HepG2 (cell line): ENCODE data around the gene B9D2. TPM values are rescaled to one million over a fixed set of nuclear protein-coding genes. Genes with fewer than 3 reads are reported as not detected.

Source experiments
- ATAC-seq: fragments of 200-7000 bp; cut with Tn5 transposase; 3 replicates; pipeline ENCODE4 v1.9.1; 2020; ENCODE audit warnings: mild to moderate bottlenecking, moderate library complexity
- BruUV-seq: library from RNA; stranded (reverse); fragments of 400-500 nt; replicated peaks from 2 replicates; lab custom pipeline; 2021; lab: Mats Ljungman, UMichigan
- CTCF ChIA-PET: fragments of 300-600 bp; formaldehyde crosslinking; extraction: SDS; loops from one replicate; lab custom pipeline; 2021; ENCODE audit warnings: low total read pairs, inconsistent platforms, low intra/inter-chr PET ratio; lab: Yijun Ruan, JAX
- POLR2A ChIA-PET: fragments of 350-600 bp; sonication (Branson Sonifier 250); formaldehyde crosslinking; loops from one replicate; lab custom pipeline; 2020; ENCODE audit warnings: antibody characterized with exemption, inconsistent platforms; lab: Yijun Ruan, JAX
- DNase-seq: peaks from one replicate; pipeline ENCODE4 v3.0.0-alpha.2; 2015; ENCODE audit warnings: low spot score
- FAIRE-seq: peaks from 3 replicates; lab custom pipeline; 2011; peaks lifted over from hg19 to GRCh38; lab: Jason Lieb, UNC
- H2AFZ ChIP-seq: one replicate; pipeline ENCODE4 v1.6.1; 2011; ENCODE audit warnings: low read length, inconsistent platforms
- H3K27ac ChIP-seq: fragments of 300-600 bp; 3 replicates; pipeline ENCODE4 v1.8.0; 2011; ENCODE audit warnings: mixed run types, mild to moderate bottlenecking, mixed read lengths, low read length, inconsistent platforms; ENCODE audit not compliant: insufficient read depth; ENCODE audit errors: extremely low read length
- H3K27me3 ChIP-seq, 2 experiments: fragments of 200-600 bp in 1 of 2; 2 replicates in 1 of 2; 3 replicates in 1 of 2; pipeline versions ENCODE4 v1.6.0 to v1.8.0; 2011; ENCODE audit warnings: low read length in 2 of 2, mild to moderate bottlenecking in 2 of 2, moderate library complexity in 2 of 2, inconsistent platforms in 1 of 2; ENCODE audit not compliant: insufficient read depth in 2 of 2, control insufficient read depth in 1 of 2
- H3K36me3 ChIP-seq, 2 experiments: fragments of 200-600 bp in 1 of 2; replicated peaks in 1 of 2; 2 replicates in 1 of 2; 3 replicates in 1 of 2; pipeline versions ENCODE4 v1.5.1 to v1.8.0; 2011; ENCODE audit warnings: low read length in 2 of 2, inconsistent platforms in 1 of 2; ENCODE audit not compliant: insufficient read depth in 2 of 2, control insufficient read depth in 1 of 2
- H3K4me1 ChIP-seq: 2 replicates; pipeline ENCODE4 v1.5.1; 2012; ENCODE audit warnings: low read length, inconsistent platforms; ENCODE audit not compliant: insufficient read depth
- H3K4me2 ChIP-seq: 2 replicates; pipeline ENCODE4 v1.6.0; 2011; ENCODE audit warnings: low read depth, low read length, inconsistent platforms
- H3K4me3 ChIP-seq, 3 experiments: fragments of 200-600 bp in 1 of 3; sonication (generic), shearing (Covaris generic) in 1 of 3; replicated peaks in 1 of 3; 2 replicates each; pipeline ENCODE4 v1.5.1; 2011 to 2016; ENCODE audit warnings: low read length in 3 of 3, inconsistent platforms in 2 of 3, low read depth in 2 of 3, mild to moderate bottlenecking in 2 of 3, control low read depth in 1 of 3, mixed read lengths in 1 of 3; ENCODE audit not compliant: insufficient read depth in 1 of 3
- H3K79me2 ChIP-seq: one replicate; pipeline ENCODE4 v1.6.1; 2011; ENCODE audit warnings: low read length, inconsistent platforms; ENCODE audit not compliant: insufficient read depth
- H3K9ac ChIP-seq: 2 replicates; pipeline ENCODE4 v1.6.0; 2011; ENCODE audit warnings: mild to moderate bottlenecking, low read depth, low read length, inconsistent platforms; ENCODE audit not compliant: insufficient read depth
- H3K9me3 ChIP-seq: 2 replicates; pipeline ENCODE4 v1.5.1; 2012; ENCODE audit warnings: mild to moderate bottlenecking, low read length
- H4K20me1 ChIP-seq: 2 replicates; pipeline ENCODE4 v1.6.0; 2011; ENCODE audit warnings: inconsistent platforms, mild to moderate bottlenecking, low read length, moderate library complexity; ENCODE audit not compliant: insufficient read depth
- DPF2 ChIP-seq: sonication (generic); formaldehyde crosslinking; IDR thresholded peaks from 2 replicates; pipeline ENCODE4 v1.4.0; 2020; ENCODE audit warnings: mild to moderate bottlenecking, low read depth, missing genetic modification reagents, borderline replicate concordance
- KDM2A ChIP-seq: sonication (generic); formaldehyde crosslinking; IDR thresholded peaks from 2 replicates; pipeline ENCODE4 v1.4.0; 2020; ENCODE audit warnings: low read depth, missing genetic modification reagents, borderline replicate concordance
- MEIS1 ChIP-seq: sonication (generic); formaldehyde crosslinking; IDR thresholded peaks from 2 replicates; pipeline ENCODE4 v1.9.0; 2021; ENCODE audit warnings: mild to moderate bottlenecking, missing genetic modification reagents, moderate library complexity, borderline replicate concordance
- MIER3 ChIP-seq: IDR thresholded peaks from 2 replicates; pipeline ENCODE4 v1.6.1; 2016; ENCODE audit warnings: missing compliant biosample characterization, borderline replicate concordance
- RARA ChIP-seq: IDR thresholded peaks from 2 replicates; pipeline ENCODE4 v1.6.1; 2016; ENCODE audit warnings: missing genetic modification reagents, missing compliant biosample characterization
- RARG ChIP-seq: sonication (generic); formaldehyde crosslinking; IDR thresholded peaks from 2 replicates; pipeline ENCODE4 v1.4.0; 2020; ENCODE audit warnings: low read depth, mild to moderate bottlenecking, missing genetic modification reagents
- TEAD3 ChIP-seq: optimal IDR thresholded peaks from 2 replicates; pipeline ENCODE3; 2016; ENCODE audit warnings: borderline replicate concordance
- ZBTB3 ChIP-seq: sonication (generic); formaldehyde crosslinking; IDR thresholded peaks from 2 replicates; pipeline ENCODE4 v1.4.0; 2020; ENCODE audit warnings: low read depth, mild to moderate bottlenecking, moderate library complexity, missing genetic modification reagents, borderline replicate concordance
- ZFP37 ChIP-seq: sonication (generic); formaldehyde crosslinking; IDR thresholded peaks from 2 replicates; pipeline ENCODE4 v1.4.0; 2020; ENCODE audit warnings: missing genetic modification reagents, borderline replicate concordance
- ZNF605 ChIP-seq: sonication (generic); formaldehyde crosslinking; IDR thresholded peaks from 2 replicates; pipeline ENCODE4 v1.8.0; 2022; ENCODE audit warnings: mild to moderate bottlenecking, missing genetic modification reagents
- WGBS: methylation state at CpG from one replicate; pipeline ENCODE4 v1.1.6; 2017; ENCODE audit warnings: low lambda C conversion rate; 5-methylcytosine and 5-hydroxymethylcytosine counted together
- in situ Hi-C: cut with HindIII; loops from 2 replicates; pipeline ENCODE4 v1.10.0; 2017; ENCODE audit warnings: low pct_unique_long_range_greater_than_20kb; ENCODE audit not compliant: extremely low pct_ligation_motif_present
- intact Hi-C: fragments of 100-400 bp; cut with micrococcal nuclease; formaldehyde crosslinking; loops from one replicate; pipeline ENCODE4 v1.10.0; 2022; ENCODE audit not compliant: unreplicated experiment
- polyA plus RNA-seq, 8 experiments: library from polyadenylated mRNA; depleted of rRNA in 3 of 8; stranded (reverse) in 7 of 8; unstranded in 1 of 8; fragments of >200 nt; fragmentation: Illumina TruSeq in 4 of 8; extraction: Trizol in 4 of 8; gene quantifications; 2 replicates each; pipeline versions ENCODE4 v1.2.1 to v1.2.3, GENCODE V29; 2011 to 2016; ENCODE audit warnings: low read depth in 4 of 8, missing spikeins in 1 of 8, mixed read lengths in 1 of 8; ENCODE audit not compliant: insufficient read depth in 1 of 8
- total RNA-seq, 5 experiments: library from RNA; depleted of rRNA; stranded (reverse); fragments of >200 nt; fragmentation: Illumina TruSeq; extraction: Trizol; gene quantifications; 2 replicates each; pipeline ENCODE4 v1.2.3, GENCODE V29; 2016; ENCODE audit warnings: low read depth in 1 of 5
- TF ChIP-seq, protein P1 (sequence below): sonication (generic); formaldehyde crosslinking; IDR thresholded peaks from 2 replicates; pipeline ENCODE4 v1.8.1; 2023; ENCODE audit warnings: mild to moderate bottlenecking, missing genetic modification reagents, borderline replicate concordance
- TF ChIP-seq, protein P2 (sequence below): sonication (generic); formaldehyde crosslinking; IDR thresholded peaks from 2 replicates; pipeline ENCODE4 v1.5.0; 2020; ENCODE audit warnings: mild to moderate bottlenecking, missing genetic modification reagents, borderline replicate concordance
- TF ChIP-seq, protein P3 (sequence below), 2 experiments: fragments of 450-650 bp in 1 of 2; sonication (generic) in 1 of 2; formaldehyde crosslinking; IDR thresholded peaks; 2 replicates each; pipeline versions ENCODE4 v1.5.0 to v1.8.0; 2020 to 2022; ENCODE audit warnings: mild to moderate bottlenecking in 1 of 2, missing genetic modification reagents in 1 of 2
- TF ChIP-seq, protein P4 (sequence below): sonication (generic); formaldehyde crosslinking; conservative IDR thresholded peaks from 2 replicates; pipeline ENCODE4 v1.4.0; 2020; ENCODE audit warnings: missing genetic modification reagents

The B9D2 gene
- total and polyA plus RNA-seq, 2 of the 13 experiments (the other 11 are each of a cell fraction or from before 2014, with no cell fraction given): 3.1 to 4.4 TPM

DNA sequence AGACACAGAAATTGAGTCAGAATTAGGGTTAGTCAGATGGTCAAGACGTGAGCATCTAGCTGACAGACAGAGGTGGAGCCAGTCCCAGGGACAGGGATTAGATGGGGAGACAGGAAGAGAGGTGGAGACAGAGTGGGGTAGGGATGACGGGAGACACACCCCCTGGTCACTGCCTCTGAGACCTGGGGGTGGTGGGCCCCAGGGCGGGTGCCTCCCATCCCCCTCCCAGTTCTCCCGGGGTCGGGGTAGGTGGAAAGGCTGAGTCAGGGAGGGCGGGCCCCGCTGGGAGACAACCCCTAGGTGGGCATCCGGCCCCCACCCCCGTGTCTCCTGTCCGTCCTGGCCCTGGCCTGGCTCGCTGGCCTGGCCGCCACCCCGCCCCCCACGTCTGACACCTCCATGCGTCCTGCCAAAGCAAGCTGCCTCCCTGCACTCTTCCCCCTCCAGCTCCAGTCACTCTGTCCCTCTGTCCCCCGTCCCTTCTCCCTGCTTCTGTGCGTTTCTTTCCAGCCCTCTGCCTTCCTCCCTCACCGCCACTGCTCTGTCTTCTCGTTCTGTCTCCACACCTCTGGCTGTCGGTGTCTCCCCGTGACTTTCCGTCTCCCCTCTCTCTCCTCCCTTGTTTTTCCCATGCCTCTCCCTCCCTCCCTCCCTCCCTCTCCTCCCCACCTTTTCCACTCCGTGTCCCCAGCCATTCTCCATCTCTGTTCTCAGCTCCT, 38.9 kb downstream of the B9D2 start:
- H3K4me3 ChIP-seq: peak overlapping the region; percentile 52 to 69 (median 61); a peak in 5 of 6 replicates
- intact Hi-C loops: loop anchor here (2.0 kb wide), 1 partner anchor 28 kb away; the partner anchor contains the start of gene TGFB1
- DNase-seq: peak; percentile 82
- TF ChIP-seq MEIS1 (CRISPR knock-in tag) (peak; percentile 56; the same call in 1 of the 2 replicates), MIER3 (peak; percentile 43; the same call in 1 of the 2 replicates), KDM2A (CRISPR knock-in tag) (peak; percentile 97), ZBTB3 (CRISPR knock-in tag) (no peak), RARA (peak; percentile 82), TEAD3 (peak; percentile 31), DPF2 (CRISPR knock-in tag) (0 out of 2 replicates have a peak, but pooled peaks have one; percentile 1), ZNF605 (CRISPR knock-in tag) (no peak), RARG (CRISPR knock-in tag) (no peak), ZFP37 (CRISPR knock-in tag) (no peak)
- TF ChIP-seq, protein P1, sequence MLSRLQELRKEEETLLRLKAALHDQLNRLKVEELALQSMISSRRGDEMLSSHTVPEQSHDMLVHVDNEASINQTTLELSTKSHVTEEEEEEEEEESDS (CRISPR knock-in tag): no peak
- TF ChIP-seq, protein P2, sequence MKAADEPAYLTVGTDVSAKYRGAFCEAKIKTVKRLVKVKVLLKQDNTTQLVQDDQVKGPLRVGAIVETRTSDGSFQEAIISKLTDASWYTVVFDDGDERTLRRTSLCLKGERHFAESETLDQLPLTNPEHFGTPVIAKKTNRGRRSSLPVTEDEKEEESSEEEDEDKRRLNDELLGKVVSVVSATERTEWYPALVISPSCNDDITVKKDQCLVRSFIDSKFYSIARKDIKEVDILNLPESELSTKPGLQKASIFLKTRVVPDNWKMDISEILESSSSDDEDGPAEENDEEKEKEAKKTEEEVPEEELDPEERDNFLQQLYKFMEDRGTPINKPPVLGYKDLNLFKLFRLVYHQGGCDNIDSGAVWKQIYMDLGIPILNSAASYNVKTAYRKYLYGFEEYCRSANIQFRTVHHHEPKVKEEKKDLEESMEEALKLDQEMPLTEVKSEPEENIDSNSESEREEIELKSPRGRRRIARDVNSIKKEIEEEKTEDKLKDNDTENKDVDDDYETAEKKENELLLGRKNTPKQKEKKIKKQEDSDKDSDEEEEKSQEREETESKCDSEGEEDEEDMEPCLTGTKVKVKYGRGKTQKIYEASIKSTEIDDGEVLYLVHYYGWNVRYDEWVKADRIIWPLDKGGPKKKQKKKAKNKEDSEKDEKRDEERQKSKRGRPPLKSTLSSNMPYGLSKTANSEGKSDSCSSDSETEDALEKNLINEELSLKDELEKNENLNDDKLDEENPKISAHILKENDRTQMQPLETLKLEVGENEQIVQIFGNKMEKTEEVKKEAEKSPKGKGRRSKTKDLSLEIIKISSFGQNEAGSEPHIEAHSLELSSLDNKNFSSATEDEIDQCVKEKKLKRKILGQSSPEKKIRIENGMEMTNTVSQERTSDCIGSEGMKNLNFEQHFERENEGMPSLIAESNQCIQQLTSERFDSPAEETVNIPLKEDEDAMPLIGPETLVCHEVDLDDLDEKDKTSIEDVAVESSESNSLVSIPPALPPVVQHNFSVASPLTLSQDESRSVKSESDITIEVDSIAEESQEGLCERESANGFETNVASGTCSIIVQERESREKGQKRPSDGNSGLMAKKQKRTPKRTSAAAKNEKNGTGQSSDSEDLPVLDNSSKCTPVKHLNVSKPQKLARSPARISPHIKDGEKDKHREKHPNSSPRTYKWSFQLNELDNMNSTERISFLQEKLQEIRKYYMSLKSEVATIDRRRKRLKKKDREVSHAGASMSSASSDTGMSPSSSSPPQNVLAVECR: peak; percentile 73
- TF ChIP-seq, protein P3, sequence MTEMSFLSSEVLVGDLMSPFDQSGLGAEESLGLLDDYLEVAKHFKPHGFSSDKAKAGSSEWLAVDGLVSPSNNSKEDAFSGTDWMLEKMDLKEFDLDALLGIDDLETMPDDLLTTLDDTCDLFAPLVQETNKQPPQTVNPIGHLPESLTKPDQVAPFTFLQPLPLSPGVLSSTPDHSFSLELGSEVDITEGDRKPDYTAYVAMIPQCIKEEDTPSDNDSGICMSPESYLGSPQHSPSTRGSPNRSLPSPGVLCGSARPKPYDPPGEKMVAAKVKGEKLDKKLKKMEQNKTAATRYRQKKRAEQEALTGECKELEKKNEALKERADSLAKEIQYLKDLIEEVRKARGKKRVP (CRISPR knock-in tag; IDR thresholded peaks at IDR 0.05): 0 out of 4 replicates have a peak, but pooled peaks of 1 of the 2 experiments have one; percentile 27
- TF ChIP-seq, protein P4, sequence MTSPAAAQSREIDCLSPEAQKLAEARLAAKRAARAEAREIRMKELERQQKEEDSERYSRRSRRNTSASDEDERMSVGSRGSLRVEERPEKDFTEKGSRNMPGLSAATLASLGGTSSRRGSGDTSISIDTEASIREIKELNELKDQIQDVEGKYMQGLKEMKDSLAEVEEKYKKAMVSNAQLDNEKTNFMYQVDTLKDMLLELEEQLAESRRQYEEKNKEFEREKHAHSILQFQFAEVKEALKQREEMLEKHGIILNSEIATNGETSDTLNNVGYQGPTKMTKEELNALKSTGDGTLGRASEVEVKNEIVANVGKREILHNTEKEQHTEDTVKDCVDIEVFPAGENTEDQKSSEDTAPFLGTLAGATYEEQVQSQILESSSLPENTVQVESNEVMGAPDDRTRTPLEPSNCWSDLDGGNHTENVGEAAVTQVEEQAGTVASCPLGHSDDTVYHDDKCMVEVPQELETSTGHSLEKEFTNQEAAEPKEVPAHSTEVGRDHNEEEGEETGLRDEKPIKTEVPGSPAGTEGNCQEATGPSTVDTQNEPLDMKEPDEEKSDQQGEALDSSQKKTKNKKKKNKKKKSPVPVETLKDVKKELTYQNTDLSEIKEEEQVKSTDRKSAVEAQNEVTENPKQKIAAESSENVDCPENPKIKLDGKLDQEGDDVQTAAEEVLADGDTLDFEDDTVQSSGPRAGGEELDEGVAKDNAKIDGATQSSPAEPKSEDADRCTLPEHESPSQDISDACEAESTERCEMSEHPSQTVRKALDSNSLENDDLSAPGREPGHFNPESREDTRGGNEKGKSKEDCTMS (CRISPR knock-in tag): no peak

More for the DNA sequence above, 38.9 kb downstream of the B9D2 start:
- no peaks in the 10 kb centered on the region for H3K9me3 ChIP-seq
- WGBS: 3% methylated on average over 13 of the region's 23 CpGs
- in situ Hi-C loops: no loop called here
- peaks cover 9 to 21% of the 10 kb centered on the region in 2 experiments; a peak in 4 of 5 replicates for H3K36me3 ChIP-seq
- H3K4me1 ChIP-seq: peaks cover 74% of the 10 kb centered on the region
- ChIA-PET POLR2A (interaction anchor here (0.7 to 6.2 kb wide), 6 partner anchors 15 to 119 kb away, joined by 3 to 73 read pairs (median 16); partner anchors contain the start of genes B9D2, CCDC97, HNRNPUL1 and TGFB1), CTCF (no interaction called here)
- no peaks in the 10 kb centered on the region for H4K20me1 ChIP-seq
- peaks cover 2% of the 10 kb centered on the region for H3K79me2 ChIP-seq
- H3K27me3 ChIP-seq: no peaks in the 10 kb centered on the region
- no TSS peak for BruUV-seq
- H2AFZ ChIP-seq: no peak overlapping the region
- peak; percentile 45 for ATAC-seq
- FAIRE-seq: peak; percentile 39
- H3K27ac ChIP-seq: peak overlapping the region; percentile 74
- H3K9ac ChIP-seq: peak overlapping the region; percentile 61; the same call in 1 of the 2 replicates
- peak overlapping the region; percentile 77 for H3K4me2 ChIP-seq
